ENCODE results near the gene PTPRK. TPM values are rescaled to one million over a fixed set of nuclear protein-coding genes. Genes with fewer than 3 reads are reported as not detected.

Gene PTPRK
- polyA plus RNA-seq, 3 donors: 3.1 to 18.6 (median 11.3) TPM

DNA sequence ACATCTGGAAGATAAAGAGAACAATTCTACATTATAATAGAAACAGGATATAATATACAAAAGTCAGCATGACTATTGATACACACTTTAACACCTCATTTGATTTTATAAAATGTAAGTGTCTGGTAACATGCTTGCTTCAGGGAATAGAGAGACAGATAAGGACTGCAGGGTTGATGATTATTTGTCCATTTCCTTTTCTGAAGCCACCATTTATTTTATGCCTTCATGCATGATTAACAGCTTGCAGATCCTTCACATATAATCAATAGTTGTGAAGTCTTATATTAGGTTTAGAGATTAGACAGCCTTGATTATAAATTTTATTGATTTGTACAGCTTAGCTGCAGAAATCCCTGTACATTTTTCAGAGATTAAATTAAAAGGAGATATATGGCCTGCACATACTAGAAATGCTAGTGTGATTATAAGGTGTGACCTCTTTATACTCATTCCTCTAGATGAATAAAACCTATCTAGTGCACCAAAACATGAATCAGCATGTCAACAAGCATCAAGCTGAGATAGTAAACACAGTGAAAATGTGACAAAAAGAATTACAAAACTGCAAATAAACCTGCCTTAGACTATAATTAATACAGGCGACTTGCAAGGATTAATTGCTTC, 420.7 kb downstream of the PTPRK start:
- WGBS, 3 donors: 64 to 94% (median 91%) methylated on average over 1 of the region's 1 CpG

DNA sequence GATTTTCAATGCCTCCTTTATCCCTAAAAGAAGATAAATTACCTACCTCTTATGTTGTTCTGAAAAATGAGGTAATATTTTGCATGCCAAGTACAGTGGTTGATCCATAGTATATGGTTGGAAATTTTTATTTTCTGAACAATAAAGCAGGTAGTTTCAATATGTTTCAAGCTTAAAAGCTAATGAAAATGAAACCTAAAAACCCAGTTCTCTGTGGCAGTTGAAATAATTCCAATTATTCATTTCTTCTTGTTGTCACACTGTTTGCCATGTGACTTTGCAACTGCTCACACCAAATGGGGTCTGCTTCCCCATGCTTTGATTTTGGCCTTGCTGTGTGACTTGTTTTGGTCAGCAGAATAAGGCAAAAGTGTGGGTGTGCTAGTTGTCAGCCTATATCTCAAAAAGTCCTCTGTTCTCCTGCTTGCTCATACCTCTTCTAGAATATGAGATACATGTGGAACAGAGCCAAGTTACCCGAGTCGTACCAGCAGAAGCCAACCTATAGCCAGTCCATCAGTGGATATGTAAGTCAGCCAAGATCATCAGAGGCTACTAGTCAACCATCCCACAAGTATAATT, 422.3 kb downstream of the PTPRK start:
- WGBS, 3 donors: 50 to 85% (median 64%) methylated on average over 2 of the region's 2 CpGs
- H3K27ac ChIP-seq (ENCODE audit: low read depth, low read length): no peak overlapping the region

More for the DNA sequence above, 420.7 kb downstream of the PTPRK start:
- no peak overlapping the region for H3K27ac ChIP-seq (ENCODE audit: low read depth, low read length)

DNA sequence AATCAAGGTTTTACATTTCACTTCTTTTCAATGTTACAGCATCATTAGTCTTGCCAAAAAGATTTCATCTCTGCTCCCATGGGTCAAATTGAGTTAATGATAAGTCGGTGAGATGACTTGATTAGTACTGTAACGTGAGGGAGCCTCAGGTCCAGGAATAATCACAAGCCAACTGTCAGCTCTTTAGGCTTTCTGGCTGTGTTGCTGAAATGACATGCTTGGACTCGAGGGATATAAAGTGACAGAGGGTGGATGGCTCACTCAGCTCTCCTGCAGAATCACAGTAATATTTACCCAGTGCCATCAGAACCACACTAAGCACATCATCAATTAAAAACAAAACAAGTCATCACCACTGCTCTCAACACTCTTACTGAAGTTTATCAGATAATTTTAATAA, 423.4 kb downstream of the PTPRK start:
- WGBS, 3 donors: 51 to 68% (median 61%) methylated on average over 3 of the region's 3 CpGs
- H3K27ac ChIP-seq (ENCODE audit: low read depth, low read length): no peak overlapping the region

DNA sequence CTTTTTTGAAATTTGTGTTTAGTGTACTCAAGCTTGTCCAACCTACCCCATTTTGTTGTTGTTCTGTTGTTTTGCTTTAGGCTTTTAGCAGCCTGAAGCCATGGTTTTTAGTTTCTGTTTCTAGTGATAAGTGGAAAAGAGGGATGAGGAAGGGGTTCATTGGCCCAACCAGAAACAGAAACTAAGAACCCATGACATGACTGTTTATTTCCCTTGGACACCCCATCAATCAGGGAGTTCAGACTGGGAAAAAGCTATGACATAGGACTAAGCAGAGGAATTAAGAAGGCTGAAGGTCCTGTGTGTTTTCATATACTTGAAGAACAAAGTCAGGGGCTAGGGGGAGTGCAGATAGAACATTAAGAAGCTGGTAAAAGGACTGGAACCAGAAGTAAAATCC, 425.0 kb downstream of the PTPRK start:
- no peak overlapping the region for H3K27ac ChIP-seq (ENCODE audit: low read depth, low read length)

DNA sequence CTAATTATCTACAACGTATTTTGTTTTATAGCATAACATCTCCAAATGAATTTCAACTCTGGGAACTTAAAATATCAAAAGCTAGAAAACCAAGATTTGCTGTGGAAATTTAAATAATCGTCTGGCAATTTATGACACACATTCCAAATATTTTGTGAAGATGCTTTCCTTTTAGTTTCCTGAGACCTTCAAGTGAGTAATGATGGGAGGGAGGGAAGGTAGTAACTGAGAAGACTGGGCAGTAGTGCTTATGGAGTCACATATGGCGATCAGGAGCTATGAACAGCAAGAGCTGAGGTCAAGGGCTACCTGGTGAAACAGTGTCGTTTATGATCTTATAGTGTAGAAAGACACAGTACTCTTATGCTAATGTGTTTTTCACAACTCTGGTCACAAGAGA, 441.4 kb downstream of the PTPRK start:
- 89 to 91% (median 90%) methylated on average over 4 of the region's 4 CpGs for WGBS, 3 donors
- no peak overlapping the region for H3K27ac ChIP-seq (ENCODE audit: low read depth, low read length)

DNA sequence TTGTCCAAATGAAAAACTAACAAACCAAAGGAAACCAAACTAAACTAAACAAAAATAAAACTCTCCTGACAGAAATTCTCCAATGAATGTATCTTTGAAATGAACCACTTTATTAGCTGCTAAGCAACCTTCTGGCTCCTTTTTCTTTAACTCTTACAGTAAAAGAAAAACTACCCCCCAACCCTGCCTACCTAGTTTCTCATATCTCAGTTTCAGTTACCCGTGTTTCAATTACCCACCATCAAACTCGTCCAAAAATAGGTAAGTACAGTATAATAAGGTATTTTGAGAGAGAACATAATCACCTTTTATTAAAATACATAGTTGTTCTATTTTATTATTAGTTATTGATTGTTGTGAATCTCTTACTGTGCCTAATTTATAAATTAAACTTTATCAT, 442.1 kb downstream of the PTPRK start:
- no peak overlapping the region for H3K27ac ChIP-seq (ENCODE audit: low read depth, low read length)
- WGBS, 3 donors: 87 to 93% (median 90%) methylated on average over 2 of the region's 2 CpGs

DNA sequence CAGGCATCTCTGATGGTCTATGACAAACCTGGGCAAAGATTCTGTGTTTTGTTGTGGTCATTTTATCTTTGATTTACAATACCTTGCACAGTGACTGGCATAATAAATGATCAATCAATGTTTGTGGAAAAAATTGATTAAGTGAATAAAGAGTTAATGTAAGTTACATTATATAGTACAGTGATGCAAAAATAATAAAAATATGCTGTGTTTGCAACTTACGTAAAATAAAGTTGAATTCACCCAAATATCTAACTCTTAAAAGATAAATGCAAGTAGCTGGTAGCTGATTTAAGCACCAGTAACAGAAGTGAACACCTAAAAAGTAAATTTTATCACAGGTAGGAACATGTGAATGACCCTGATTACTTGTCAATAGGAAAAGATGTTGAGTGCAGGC, 443.6 kb downstream of the PTPRK start:
- H3K27ac ChIP-seq (ENCODE audit: low read depth, low read length): no peak overlapping the region
- whole genome bisulfite sequencing, 3 donors: 88 to 95% (median 89%) methylated on average over 1 of the region's 1 CpG

DNA sequence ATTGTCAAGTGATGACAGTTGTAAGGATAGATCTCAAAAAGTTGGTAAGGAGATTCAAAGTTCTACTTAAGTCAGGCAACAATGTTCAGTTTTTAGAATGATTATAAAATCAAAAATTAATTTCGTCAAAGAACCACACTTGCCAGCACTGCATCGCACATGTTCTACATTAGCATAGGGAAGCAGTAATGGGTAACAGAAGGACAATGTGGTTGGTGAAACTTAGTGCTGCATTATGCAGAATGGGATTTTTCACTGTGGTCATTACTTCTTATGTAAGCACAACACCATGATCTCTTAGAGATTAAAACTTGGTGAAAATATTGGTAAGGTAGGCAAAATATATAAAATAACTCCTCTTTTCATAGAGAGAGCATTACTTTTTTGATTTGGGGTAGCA, 445.8 kb downstream of the PTPRK start:
- H3K27ac ChIP-seq (ENCODE audit: low read depth, low read length): no peak overlapping the region
- WGBS, 3 donors: 94 to 97% (median 95%) methylated on average over 2 of the region's 2 CpGs

DNA sequence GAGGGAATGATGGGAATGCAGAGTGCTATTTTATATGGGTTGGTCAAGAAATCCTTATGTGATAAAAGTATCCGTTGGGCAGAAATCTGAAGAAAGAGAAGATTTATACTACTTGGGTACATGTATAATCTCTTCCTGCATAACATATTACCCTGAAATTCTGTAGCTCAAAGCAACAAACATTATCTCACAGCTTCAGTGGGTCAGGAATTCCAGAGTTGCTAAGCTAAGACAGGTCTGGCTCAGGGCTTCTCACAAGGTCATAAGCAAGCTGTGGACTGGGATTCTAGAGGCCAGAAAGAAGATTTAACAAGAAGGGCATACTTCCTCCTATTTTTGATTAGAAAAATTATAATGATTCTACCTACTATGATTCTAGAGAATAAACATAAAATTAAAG, 447.0 kb downstream of the PTPRK start:
- 77 to 92% (median 82%) methylated on average over 1 of the region's 1 CpG for WGBS, 3 donors
- H3K27ac ChIP-seq (ENCODE audit: low read depth, low read length): no peak overlapping the region

DNA sequence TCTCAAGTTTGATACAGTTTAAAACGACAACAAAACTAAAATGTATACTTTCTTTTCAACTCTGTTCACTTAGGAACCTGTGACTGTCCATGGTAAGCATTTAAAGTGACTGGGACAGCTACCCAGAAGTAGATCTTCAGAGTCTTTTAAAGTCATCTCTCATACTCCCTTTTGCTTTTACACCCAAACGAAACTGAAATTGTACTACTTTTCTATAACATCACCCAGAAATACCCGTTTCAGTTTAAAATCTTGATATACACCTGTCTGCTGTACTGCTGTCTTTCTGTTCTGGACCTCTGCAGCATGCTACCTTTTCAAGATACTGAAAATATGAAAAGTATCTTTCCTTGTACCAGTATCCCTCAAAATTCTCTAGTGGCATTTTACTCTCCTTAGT, 449.2 kb downstream of the PTPRK start:
- 87 to 91% (median 88%) methylated on average over 3 of the region's 3 CpGs for WGBS, 3 donors
- no peak overlapping the region for H3K27ac ChIP-seq (ENCODE audit: low read depth, low read length)

DNA sequence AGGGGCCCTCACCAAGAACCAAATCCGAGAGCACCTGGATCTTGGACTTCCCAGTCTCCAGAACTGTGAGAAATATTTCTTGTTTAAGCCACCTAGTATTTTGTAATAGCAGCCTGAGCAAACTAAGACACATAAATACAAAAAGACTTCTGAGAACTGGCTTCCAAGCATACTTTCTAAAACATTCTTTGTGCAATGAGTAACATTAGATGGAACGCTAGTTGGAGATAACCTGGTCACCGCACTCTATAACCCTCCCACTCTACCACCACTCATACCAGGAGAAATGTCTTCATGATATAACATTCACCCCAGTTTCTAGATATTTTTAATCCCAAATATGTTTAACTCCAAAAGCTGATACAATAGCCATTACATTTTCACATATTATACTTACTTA, 450.0 kb downstream of the PTPRK start:
- H3K27ac ChIP-seq (ENCODE audit: low read depth, low read length): no peak overlapping the region
- 62 to 64% (median 63%) methylated on average over 3 of the region's 3 CpGs for WGBS, 3 donors

DNA sequence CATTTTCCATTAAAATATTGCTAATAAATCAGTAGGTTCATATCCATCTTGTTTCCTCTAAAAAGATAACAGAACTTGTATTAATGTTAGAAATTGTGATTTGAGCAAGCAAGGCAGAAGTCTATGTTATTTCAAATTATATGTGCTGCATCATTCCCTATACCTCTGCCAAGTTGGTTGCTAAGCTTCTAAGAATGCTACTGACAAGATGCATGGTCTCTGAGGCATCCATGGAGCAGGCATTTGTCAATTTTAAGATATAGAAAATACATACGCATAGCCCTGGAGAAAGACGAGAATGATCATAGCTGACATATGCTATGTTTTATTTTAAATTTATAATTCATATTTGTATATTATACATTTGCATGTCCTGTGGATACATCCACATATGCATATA, 451.2 kb downstream of the PTPRK start:
- no peak overlapping the region for H3K27ac ChIP-seq (ENCODE audit: low read depth, low read length)
- 92 to 95% (median 93%) methylated on average over 2 of the region's 2 CpGs for WGBS, 3 donors

DNA sequence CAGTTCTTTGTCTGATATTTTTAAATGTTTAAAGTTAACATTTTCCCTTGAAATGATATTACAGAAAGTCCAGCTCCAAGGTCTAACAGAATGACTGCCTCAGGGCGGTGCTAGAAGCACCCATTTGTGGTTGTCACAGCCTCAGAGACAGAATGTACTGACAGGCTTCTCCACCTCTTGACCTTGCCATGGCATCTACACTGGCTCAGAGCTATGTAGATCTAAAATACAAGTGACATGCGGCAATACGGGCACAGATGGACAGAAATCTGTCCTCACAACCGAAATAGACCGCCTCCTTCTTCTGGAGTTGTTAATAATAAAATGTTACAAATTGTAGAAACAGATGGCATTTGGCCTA, 452.3 kb downstream of the PTPRK start:
- H3K27ac ChIP-seq (ENCODE audit: low read depth, low read length): no peak overlapping the region
- WGBS, 3 donors: 91 to 98% (median 92%) methylated on average over 5 of the region's 5 CpGs

DNA sequence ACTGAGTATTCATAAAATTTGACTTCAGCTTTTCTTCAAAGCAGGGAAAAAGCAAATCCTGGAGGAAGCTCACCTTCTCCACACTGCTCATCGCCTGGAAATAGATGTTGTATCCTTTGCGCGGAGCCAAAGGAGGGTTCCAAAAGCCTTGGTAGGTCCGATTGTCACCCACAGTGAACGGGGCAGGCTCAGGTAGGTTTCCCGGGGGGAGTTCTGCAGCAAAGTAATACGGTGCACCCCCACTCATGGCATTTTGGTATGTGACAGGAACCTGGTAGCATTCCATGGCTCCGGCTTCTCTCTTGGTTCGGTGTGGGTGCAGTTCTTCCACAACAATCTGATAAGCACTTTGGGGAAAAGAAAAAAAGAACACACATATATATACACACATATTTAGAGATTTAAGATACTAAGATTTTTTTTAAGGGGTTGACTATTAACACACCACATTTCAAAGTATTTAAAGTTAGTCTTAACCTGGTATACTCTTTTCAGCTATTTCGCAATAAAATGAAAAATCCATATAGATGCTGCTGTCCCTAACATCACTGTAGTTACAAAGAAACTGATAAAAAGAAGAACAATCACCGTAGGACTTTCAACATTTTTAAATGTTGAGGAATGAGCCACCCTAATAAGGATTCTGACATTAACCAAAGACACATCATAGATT, 452.8 kb downstream of the PTPRK start:
- no peak overlapping the region for H3K27ac ChIP-seq (ENCODE audit: low read depth, low read length)
- 83 to 97% (median 85%) methylated on average over 11 of the region's 11 CpGs for WGBS, 3 donors

DNA sequence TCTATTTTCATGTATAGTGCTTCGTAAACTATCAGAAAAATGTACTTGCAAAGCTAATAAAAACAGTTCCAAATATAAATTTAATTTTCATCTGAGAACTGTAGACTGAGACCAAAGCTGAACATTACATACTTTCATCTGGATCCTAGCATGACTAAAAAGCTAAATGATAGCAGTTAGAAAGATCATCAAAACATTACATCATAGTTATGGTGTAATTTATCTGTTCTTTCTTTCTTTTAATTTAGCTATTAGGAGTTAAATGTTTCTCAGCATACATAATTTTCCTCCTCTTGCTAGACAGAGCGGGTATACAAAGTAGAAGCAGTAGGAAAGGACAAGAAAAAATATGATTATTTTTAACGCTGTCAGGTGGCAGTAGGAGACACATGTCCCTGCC, 455.3 kb downstream of the PTPRK start:
- H3K27ac ChIP-seq (ENCODE audit: low read depth, low read length): no peak overlapping the region
- 93 to 94% (median 94%) methylated on average over 3 of the region's 3 CpGs for WGBS, 3 donors

DNA sequence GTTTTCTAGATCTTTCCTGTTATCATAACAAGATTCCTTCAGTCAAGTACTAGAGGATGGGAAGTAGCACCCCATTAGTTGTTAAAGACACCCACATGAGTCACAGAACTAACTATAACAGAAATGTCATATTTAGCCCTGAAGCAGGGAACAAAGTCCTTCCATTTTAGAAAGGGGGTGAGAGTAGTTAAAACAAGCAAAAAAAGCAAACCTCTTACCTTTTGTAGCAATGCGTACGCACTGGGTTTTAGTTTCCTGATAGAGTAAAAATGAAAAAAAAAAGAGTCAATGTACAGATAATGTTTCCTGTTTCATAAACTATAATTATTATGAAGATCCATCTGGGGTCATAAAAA, 455.9 kb downstream of the PTPRK start:
- H3K27ac ChIP-seq (ENCODE audit: low read depth, low read length): no peak overlapping the region
- WGBS, 3 donors: 93 to 96% (median 93%) methylated on average over 2 of the region's 2 CpGs

DNA sequence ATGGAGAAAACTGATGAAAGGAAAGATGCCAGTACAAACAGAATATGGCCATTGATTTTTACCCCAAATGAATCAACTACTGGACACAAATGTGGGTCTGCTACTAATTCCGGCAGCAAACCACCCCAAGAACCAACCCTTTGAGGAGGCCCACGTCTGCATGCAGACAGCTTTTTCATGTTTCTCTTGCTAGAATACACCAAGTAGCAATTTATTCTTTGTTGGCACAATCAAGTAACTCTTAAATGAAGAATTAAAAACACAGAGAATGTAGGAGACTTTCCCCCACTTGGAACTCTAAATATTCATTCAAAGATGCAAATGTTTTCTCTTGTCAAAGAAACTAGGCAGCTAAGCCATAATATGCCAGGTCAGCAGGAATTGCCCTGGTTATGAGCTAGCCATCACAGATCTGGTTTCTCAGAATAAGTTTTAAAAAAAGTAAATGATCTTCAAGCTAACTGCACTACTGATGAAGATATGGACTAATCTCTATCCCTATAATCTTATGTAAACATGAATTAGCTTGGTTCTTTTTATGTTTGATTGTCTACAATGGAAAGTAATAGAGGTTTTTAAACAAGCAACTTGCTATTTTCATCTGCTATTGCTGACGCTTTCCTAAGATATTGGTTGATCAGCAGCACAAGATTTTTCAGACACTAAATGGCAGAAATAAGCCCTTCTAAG, 456.4 kb downstream of the PTPRK start:
- H3K27ac ChIP-seq (ENCODE audit: low read depth, low read length): no peak overlapping the region
- 81 to 89% (median 88%) methylated on average over 3 of the region's 3 CpGs for WGBS, 3 donors

DNA sequence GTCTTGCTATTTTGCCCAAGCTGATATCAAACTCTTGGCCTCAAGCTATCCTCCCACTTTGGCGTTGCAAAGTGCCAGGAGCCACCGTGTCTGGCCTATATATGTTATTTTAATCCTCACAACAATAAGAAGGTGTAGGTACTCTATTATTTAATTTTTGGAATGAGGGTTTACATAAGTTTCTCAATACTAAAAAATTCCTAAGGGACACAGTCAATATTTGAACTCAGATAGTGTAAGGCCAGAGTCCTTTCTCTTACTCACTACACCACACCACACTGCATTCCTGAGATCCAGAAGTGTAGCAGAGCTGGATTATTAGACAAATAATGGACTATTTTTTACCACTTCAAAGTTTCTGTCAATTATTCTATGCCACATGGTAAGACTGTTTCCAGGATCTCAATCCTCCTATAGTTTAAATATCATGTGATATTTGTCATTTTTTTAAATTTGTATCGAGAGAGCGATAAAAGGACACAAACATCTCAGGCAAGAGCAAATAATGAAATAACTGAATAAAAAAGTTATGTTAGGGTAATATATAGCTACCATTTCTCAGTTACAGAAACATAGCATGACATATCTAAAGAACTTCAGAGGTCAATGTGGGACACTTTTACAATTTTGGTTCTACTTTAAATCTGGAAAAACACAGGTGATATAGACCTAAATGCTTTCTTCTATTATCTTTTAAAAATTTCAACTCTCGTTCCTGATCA, 457.4 kb downstream of the PTPRK start:
- no peak overlapping the region for H3K27ac ChIP-seq (ENCODE audit: low read depth, low read length)
- WGBS, 3 donors: 48 to 96% (median 89%) methylated on average over 5 of the region's 5 CpGs

DNA sequence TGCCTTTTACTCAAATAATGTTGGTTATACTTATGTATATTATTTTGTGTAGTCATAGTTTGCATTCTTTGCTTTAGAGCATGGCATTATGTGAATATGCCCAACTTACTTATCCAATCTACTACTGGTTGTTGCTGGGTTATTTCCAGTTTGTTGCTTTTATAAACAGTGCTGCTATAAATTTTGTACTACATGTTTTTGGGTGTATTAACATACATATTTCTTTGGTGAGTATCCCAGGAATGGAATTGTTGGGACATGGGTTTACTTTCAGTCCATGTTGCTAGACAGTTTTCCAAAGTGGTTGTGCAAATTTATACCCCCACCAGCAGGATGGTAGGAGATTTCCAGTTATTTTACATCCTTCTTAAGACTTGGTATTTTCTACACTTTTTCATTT, 462.5 kb downstream of the PTPRK start:
- no peak overlapping the region for H3K27ac ChIP-seq (ENCODE audit: low read depth, low read length)

Data from adipose tissue (tissue), 3 donors.